Activated T-cell treated with anti-CD3 and anti-CD28 coated beads for 48 hours (primary cell): ENCODE measurements around the gene SOX2.
A peak's percentile ranks its signal among the peaks of the same experiment; 100 is the strongest.

Experiments used
- DNase-seq: peaks from one replicate; pipeline ENCODE4 v3.0.0-alpha.2; 2020; ENCODE audit warnings: low read depth

The SOX2 gene

DNA sequence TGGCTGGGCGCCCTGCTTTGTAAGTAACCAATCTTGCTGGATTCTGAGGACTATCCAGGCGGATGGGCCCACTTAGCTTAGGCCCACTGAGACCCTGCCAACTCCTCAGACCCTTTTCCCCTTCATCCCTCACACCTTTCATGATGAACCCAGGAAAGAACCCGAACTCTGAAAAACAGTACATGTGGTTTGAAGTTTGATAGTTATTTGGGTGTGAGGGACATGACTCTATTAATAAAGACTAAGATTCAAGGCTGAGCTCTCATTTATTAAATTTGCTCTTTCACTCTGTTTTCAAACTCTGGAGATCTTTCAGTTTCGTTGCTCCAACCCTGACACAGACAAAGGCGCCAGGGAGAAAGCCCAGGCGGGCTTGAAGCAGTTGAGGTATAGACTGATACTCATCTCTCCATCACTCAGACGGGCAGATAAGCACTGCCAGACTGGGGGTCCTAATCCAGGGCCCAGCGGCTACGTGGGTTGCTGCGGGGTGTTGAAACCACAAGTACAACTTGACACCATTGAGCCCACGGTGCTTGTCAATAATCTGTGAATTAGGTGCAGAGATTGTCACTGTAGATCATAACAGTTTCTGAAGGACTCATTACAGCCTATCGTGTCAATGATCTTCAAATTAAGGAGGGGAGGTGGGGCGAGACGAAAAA lies 7.2 kb upstream of the SOX2 start:
- no peak for DNase-seq

- no peak for DNase-seq
These were observed 6.6 kb upstream of the SOX2 start for GRCh38 chr3:181705086-181705480.

- DNase-seq: no peak
These were observed 3.7 kb upstream of the SOX2 start for GRCh38 chr3:181707980-181708379.

GRCh38 chr3:181709537-181710279 lies 2.0 kb upstream of the SOX2 start:
- peak; percentile 53 for DNase-seq

- DNase-seq: no peak
These were observed 1.1 kb upstream of the SOX2 start for GRCh38 chr3:181710345-181711291.

DNA sequence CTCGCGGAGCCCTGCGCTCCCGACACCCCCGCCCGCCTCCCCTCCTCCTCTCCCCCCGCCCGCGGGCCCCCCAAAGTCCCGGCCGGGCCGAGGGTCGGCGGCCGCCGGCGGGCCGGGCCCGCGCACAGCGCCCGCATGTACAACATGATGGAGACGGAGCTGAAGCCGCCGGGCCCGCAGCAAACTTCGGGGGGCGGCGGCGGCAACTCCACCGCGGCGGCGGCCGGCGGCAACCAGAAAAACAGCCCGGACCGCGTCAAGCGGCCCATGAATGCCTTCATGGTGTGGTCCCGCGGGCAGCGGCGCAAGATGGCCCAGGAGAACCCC lies 464 bp downstream of the SOX2 start:
- DNase-seq: no peak

DNA sequence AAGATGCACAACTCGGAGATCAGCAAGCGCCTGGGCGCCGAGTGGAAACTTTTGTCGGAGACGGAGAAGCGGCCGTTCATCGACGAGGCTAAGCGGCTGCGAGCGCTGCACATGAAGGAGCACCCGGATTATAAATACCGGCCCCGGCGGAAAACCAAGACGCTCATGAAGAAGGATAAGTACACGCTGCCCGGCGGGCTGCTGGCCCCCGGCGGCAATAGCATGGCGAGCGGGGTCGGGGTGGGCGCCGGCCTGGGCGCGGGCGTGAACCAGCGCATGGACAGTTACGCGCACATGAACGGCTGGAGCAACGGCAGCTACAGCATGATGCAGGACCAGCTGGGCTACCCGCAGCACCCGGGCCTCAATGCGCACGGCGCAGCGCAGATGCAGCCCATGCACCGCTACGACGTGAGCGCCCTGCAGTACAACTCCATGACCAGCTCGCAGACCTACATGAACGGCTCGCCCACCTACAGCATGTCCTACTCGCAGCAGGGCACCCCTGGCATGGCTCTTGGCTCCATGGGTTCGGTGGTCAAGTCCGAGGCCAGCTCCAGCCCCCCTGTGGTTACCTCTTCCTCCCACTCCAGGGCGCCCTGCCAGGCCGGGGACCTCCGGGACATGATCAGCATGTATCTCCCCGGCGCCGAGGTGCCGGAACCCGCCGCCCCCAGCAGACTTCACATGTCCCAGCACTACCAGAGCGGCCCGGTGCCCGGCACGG lies 991 bp downstream of the SOX2 start:
- no peak for DNase-seq

GRCh38 chr3:181713280-181713647 lies 1.5 kb downstream of the SOX2 start:
- DNase-seq: no peak

GRCh38 chr3:181713676-181714612 lies 2.2 kb downstream of the SOX2 start:
- DNase-seq: no peak

DNA sequence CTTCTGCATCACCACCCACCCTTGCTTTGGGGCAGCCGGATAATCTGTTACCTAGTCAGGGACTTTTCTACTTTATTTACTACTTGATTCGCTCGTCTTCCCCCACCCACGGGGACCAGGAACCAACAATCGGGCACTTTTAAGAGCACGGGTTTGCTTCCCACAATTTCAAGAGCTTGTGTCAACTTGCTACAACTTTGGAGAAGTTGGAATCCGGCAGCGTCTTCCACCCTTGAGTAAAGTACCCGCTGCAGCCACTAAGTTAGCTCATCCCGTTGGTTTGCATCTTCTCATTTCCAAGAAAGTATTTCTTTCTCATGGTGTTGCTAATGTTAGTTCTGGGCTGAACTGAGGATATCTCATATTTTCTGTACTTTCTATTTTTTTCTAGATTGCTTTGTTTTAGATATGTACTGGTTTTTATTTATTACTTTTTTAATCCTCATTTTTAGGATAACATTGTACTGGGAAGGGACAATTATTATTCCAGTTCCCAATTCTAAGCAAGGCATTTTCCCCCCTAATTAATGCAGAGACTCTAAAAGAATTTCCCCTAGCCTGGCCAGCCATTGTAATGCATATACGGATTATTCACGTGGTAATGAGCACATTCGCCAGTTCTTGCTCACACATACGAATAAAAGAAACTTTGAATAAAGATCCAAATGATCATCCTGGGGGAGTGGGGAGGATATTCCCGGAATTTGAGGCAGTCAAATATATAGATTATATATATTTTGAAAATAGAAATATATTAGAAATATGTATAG lies 4.0 kb downstream of the SOX2 start:
- DNase-seq: no peak

DNA sequence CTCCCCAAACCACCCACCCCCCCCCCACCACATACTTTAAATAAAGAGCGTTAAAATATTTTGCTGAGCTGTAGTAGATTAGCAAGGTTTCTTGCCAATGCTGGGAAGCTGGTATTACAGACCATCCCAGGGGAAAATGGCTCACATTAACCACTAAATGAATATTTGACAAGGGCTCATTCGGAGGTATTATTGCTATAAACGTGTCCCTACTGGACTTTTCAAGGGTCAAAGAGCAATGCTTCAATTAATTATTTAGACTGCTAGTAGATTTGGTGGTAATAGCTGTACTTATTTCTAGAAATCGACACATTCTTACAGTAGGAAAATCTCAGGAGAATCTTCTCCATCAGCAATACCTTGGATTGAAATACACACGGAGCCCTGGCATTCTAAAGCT lies 5.2 kb downstream of the SOX2 start:
- DNase-seq: no peak

GRCh38 chr3:181717549-181718171 lies 5.9 kb downstream of the SOX2 start:
- no peak for DNase-seq

DNA sequence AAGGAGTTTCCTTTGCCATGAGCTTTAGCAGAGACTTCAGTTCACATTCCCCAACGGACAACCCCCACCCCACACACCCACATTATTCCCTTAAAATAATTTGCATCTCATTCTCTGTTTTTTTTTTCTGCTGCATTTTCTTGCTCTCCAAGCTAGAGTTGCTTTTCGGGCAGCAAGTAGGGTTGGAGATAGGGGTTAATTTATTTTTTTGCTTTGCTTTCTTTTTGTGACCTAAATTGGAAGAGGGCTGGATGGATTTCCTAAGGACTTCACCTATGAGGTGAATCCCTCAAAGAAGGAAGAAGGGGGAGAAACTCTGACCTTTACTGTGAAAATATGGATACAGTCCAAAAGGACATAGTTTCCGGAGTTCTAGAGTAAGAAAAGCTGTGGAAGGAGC lies 6.6 kb downstream of the SOX2 start:
- no peak for DNase-seq

- DNase-seq: no peak
These were observed 7.5 kb downstream of the SOX2 start for GRCh38 chr3:181718987-181719911.

DNA sequence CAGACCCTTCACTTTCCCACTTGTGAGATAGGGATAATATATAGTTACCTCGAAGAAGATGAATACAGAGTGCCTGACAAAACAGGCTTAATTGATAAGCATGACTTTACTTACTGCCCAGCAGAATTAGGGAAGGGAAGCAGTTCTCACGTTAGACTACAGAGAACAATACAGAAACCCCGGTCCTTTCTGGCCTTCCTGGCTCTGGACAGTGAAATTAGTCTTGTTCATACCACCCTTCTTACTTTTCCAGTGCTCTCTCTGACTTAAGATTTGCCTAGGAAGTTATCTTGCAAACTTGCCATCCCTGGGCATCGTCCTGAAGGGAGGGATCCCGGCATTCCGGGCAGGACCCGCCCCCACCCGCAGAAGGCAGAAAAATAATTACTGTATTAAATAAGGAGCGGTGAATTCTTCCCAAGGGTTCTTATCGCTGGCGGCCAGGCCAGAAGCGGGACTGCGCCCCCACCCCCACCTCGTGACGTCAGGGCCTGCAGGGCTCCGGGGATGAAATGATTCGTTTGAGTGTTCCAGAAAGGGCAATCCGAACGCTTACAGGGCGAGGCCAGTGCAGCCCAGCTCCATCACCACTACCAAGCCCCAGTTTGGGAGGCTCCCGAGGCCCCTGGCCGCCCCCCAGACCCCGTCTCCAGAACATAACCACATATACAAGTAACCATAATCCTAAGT lies 8.4 kb downstream of the SOX2 start:
- DNase-seq: no peak

DNA sequence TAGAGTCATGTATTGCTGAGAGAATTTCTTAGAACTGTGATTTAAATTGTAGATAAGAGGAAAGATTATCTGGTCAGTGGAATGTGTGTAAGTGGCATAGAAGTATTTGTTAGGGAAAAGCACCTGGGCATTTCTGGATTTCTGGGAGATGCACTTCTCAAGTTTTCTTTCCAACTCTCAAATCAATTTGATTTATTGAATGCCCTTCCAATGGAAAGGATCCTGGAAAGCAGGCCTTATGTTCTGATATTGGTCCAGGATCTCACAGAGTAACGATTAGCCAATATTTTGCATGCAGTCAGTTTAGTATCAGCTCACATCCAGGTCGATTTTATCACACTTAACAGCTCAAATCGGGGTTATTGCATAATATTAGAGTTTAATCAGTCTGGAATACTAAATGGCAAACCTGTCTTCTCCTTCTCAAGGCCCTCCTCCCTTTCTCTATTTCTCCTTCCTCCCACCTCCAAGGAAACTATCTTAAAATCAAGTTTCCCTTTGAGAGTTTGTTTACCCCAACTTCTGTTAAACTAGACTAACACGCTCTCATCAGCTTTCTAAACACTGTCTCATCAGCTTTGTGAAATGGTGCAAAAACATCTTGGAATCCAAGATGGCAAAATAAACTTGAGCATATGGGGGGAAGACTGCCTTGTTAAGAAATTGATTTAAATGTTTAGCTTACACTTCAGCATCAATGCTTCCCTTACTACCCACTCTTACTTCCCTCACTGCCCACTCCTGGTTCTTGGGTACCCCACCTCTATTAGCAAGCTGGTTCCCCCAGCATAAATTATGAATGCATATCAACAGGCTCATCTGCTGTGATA lies 9.5 kb downstream of the SOX2 start:
- no peak for DNase-seq

GRCh38 chr3:181722156-181722555 lies 10.4 kb downstream of the SOX2 start:
- DNase-seq: no peak
